ENCODE results near the gene FILIP1.

The FILIP1 gene

DNA sequence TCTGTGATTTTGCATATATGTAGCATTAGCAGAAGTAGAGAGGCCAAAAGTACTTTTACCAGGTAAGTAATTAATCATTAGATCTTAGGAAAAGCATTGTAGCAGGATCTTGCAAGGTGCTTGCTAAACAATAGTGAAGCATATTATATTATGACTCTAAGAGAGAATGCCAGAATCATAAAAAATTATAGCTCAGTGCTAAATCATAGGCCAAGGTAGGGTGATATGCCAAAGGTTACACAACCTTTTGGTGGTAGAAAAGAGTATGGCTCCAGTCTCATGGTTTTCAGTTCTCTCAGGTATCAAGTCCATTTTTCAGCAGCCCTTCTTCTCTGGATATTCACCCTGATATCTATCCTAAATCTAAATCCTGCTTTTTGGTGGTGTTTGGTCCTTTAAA is 192.1 kb downstream of the FILIP1 start:
- no peak for DNase-seq (ENCODE audit: insufficient read length, low spot score)
- FAIRE-seq = no peak

DNA sequence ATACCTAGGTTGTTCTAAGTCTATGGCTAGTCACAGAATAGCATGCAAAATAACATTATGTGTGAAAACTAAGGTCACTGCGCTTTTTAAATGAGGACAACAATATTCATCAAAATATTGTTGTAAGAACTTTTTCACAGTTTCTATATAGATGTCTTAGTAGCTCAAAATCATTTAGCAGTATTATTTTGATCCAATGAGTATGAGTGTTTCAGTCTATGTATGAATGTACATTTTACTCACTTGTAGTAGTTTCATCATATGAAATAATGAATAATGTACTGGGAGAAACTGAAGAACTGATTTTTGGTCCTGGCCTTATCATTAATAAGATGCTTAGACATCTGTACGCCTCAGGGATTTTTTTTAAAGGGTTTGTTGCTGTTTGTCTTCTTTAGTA is 192.5 kb downstream of the FILIP1 start:
- no peak for DNase-seq (ENCODE audit: insufficient read length, low spot score)
- FAIRE-seq = no peak

GRCh38 chr6:75300531-75300855 is 193.1 kb downstream of the FILIP1 start:
- DNase-seq (ENCODE audit: insufficient read length, low spot score) (no peak), FAIRE-seq (no peak)

DNA sequence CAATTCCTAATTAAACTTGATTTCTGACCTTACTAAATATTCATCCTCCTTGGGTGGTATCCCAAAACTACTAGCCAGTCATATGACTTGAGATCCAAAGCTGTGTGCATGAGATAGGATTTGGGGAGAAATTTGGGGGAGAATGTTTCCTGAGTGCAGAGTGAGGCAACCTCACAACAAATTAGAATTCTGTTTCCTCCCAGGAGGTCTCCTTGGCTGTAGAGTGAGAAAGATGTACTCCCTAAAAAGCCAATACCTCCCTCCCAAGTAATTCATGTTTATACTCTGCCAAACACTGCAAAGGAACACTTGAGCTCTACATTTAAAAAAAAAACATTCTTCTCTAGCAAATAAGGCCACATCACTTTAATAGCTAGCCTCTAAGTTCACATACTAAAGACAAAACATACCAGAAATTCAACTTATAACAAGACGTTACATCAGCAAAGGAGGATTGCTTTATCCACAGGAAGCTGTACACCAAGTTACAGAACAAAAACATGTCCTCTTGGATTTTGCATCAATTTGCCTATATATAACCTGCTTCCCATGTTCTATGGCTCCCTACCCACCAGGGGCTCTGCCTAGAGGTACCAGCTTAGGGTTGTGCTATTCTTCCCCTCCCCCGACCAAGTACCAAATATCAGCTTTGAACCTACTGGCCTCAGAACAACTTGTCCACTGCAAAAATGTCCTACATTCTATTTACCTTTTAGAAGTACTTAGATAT is 193.6 kb downstream of the FILIP1 start:
- FAIRE-seq (no peak), DNase-seq (ENCODE audit: insufficient read length, low spot score) (no peak)

DNA sequence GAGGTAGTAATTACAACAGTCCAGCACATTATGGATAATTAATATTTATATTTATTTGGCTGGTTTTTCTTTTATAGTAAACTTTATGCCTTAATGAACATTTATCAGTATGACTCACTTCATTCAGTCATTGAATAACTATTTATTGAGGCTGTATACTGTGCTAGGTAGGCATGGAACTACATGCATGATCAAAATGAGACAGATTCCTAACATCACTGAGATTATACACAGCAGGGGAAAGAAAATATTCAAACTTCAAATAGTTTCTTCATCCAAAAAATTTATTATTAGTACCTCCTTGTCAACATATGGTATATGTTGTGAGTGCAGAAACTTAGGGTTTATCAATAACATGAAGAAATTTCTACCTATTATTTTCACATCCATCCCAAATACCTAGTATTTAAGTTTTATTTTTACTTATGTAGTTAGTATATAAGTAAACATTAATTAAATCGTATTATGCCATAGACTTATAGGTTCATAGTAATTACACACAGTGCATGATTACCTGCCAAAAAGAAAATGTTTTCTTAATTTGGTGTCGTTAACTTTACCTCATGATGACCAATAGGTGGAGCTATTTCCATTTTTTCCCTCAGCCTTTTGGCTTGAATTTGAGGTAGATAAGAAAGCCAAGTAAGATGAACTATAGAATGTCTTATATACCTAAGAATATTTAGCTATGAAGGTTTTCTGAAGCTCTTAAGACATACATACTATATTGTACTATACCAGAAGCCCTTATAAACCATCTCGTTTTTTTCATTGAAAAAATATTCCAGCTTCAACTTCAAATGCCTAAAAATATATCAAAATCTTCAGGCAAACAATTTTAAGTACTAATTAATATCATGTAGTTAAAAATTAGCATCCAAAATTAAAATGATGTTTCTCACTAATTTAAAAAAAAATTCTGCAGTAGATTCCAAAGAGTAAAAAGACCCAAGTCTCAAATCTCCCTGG is 196.5 kb downstream of the FILIP1 start:
- FAIRE-seq (no peak), DNase-seq (ENCODE audit: insufficient read length, low spot score) (no peak)

GRCh38 chr6:75292555-75292954 is 201.0 kb downstream of the FILIP1 start:
- FAIRE-seq (no peak), DNase-seq (ENCODE audit: insufficient read length, low spot score) (no peak)

DNA sequence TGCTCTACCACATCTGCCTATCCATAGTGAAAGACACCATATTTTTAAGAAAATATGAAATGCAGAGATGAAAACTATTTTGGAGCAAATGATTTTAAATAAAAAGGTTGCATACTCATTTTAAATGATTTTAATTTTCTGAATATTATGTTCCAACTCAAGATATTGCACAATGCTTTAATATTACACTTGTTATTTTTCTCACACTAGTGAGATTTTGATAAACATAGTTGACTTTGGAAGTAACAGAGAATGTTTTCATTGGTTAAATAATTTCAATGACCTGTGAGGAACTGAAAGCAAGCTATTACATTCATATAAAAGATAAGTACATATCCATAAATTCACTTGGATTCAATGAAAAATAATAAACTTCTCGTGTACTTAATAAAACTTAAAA is 201.9 kb downstream of the FILIP1 start:
- no peak for FAIRE-seq
- no peak for DNase-seq (ENCODE audit: insufficient read length, low spot score)

- no peak for DNase-seq (ENCODE audit: insufficient read length, low spot score)
- no peak for FAIRE-seq
Observed at GRCh38 chr6:75291331-75291730, 202.3 kb downstream of the FILIP1 start.

DNA sequence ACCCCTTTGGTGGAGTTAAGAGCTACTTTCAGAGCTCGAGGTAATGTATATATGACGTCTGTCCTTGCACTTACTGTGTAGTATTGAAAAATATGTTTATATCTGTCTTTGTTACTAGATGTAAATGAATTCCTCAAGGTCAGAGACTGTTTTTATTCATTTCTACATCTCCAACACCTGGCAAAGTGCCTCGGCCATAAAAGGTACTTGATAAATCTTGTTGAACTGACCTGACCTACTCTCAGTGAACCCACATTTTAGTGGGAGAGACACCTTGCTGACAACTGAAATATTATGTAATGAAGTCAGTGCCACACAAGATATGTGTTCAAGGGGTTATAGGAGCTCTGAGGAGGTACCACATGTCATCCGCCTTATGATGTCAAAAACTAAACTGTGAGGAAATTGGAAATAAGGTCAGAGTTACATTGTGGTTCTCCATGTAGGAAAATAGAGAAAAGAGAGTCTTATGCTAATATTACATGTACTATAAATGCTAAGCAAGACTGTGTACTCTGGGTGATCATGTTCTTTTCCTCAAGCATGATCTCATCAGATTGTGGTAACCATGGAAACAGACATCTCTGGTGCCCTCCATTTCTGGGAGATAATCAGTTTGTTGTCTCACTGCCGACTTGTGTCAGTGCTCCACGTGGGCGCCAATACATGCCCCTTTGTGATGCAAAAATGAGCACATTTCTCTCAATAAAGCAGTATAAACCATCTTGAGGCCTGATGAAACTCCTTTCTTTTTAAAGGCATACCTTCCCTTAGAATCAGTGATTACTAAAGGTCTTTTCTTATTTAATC is 203.3 kb downstream of the FILIP1 start:
- FAIRE-seq = no peak
- no peak for DNase-seq (ENCODE audit: insufficient read length, low spot score)

DNA sequence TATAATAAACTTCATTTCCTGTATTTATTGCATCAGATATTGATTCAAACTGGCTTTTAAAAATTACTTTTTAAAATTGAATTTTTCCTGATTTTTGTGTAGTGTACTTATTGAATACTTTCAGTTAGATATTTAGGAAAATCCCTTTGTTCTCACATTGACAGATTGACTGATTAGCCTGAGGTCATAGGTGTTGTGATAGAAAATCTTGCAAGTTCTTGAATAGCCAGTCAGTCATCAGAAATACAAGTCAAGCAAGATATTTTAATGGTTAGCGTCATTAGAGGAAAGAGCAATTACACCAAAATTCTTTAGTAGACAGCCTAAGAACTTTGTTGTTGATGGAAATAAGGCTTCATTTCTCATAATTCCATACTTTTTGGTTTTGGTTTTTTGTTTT is 205.6 kb downstream of the FILIP1 start:
- no peak for FAIRE-seq
- no peak for DNase-seq (ENCODE audit: insufficient read length, low spot score)

- DNase-seq (ENCODE audit: insufficient read length, low spot score) = no peak
- no peak for FAIRE-seq
Observed at GRCh38 chr6:75287424-75287823, 206.2 kb downstream of the FILIP1 start.

- FAIRE-seq (no peak), DNase-seq (ENCODE audit: insufficient read length, low spot score) (no peak)
Observed at GRCh38 chr6:75286955-75287354, 206.6 kb downstream of the FILIP1 start.

DNA sequence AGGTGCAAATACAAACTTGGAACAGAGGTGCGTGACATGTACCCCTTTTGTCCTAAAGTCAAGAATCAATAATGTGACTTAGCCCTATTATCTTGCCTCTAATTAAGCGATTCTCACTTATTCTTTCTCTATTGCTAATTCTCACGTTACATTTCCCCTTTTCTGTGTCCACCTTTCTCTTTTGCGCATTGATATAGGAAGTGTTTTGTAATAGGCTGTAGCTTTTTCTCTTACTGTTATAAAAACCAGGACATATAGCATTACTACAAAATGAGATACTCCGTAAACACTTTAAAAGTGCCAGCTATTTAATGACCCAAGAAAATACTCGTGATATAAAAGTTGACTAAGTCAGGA is 208.3 kb downstream of the FILIP1 start:
- no peak for DNase-seq (ENCODE audit: insufficient read length, low spot score)
- FAIRE-seq = no peak

DNA sequence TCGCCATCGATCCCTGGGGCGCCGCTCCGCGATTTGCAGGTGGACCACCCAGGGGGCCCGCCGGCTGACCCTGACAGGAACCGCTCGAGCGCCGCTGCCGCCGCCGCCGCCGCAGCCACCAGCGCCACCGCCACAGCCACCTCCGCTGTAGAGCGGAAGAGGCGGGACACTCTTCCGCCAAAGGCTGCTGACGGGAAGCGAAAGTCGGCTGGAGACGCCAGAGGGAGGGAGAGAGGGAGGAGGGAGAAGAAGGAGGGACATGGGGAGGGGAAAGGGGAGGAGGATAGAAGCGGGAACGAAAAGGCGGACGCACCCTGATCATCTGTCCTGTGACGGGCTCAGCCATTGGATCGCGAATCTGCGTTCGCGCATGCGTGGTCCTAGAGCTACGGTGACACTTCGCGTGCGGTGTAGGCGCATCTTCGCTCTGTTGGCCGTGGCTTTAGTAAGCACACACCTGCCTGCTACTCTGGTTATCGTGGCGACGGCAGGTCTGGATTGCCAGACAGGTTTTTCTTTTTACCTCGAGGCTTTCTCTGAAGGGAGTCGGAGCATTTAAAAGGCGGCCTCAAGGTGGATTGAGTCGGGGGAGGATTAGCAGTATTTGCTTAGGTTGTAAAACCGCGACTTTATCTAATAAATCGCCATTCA is 208.8 kb downstream of the FILIP1 start, which contains the start of gene TMEM30A:
Gene TMEM30A, minus strand, starts transcription at position 161 of the 651 bp plus-strand sequence. Its CDS starts 154 bp downstream, at position 7.
- FAIRE-seq = peak; percentile 100
- DNase-seq (ENCODE audit: insufficient read length, low spot score) = peak; percentile 95

- DNase-seq (ENCODE audit: insufficient read length, low spot score) = no peak
- FAIRE-seq = peak; percentile 26
Observed at GRCh38 chr6:75283907-75284631, 209.5 kb downstream of the FILIP1 start.

GRCh38 chr6:75282706-75283105 is 210.9 kb downstream of the FILIP1 start:
- no peak for FAIRE-seq
- no peak for DNase-seq (ENCODE audit: insufficient read length, low spot score)

- FAIRE-seq (no peak), DNase-seq (ENCODE audit: insufficient read length, low spot score) (no peak)
Observed at GRCh38 chr6:75281653-75282052, 211.9 kb downstream of the FILIP1 start.

GRCh38 chr6:75280131-75280855 is 213.3 kb downstream of the FILIP1 start:
- DNase-seq (ENCODE audit: insufficient read length, low spot score) (no peak), FAIRE-seq (no peak)

DNA sequence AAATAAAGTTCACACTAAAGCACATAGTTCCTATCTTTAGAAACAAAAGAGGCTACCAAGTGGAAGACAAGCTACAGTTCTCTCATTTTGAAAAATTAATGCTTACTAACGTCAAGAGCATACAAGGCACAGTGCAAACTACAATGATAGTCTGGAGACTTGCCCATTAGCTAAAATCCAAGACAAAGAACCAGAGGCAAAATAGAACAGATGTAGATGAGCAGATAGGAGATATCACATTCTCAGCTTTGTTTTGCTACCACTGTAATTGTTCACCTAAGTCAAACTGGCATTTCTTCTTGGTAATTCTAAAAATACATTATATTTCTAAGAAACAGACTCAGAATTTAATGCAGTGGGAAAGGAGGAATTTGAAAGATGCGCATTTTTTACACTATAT is 214.2 kb downstream of the FILIP1 start:
- no peak for FAIRE-seq
- DNase-seq (ENCODE audit: insufficient read length, low spot score) = no peak
